22Rv1 (cell line): ENCODE results near the gene PHKB.
"Not testable (repeated sequence)": the region's sequence is repeated elsewhere in the genome, so short reads cannot be mapped to it uniquely, and the experiment has no call there.

ENCODE experiments used
- H3K27ac ChIP-seq: fragments of 450-650 bp; 2 replicates; pipeline ENCODE4 v1.5.1; 2017
- ZFX ChIP-seq: fragments of 450-650 bp; IDR thresholded peaks from 2 replicates; pipeline ENCODE4 v1.6.1; 2017; ENCODE audit warnings: antibody characterized with exemption, borderline replicate concordance
- TF ChIP-seq, protein P1 (sequence below): fragments of 450-650 bp; IDR thresholded peaks from 2 replicates; pipeline ENCODE4 v1.5.1; 2017; ENCODE audit warnings: mild to moderate bottlenecking

Gene PHKB

DNA sequence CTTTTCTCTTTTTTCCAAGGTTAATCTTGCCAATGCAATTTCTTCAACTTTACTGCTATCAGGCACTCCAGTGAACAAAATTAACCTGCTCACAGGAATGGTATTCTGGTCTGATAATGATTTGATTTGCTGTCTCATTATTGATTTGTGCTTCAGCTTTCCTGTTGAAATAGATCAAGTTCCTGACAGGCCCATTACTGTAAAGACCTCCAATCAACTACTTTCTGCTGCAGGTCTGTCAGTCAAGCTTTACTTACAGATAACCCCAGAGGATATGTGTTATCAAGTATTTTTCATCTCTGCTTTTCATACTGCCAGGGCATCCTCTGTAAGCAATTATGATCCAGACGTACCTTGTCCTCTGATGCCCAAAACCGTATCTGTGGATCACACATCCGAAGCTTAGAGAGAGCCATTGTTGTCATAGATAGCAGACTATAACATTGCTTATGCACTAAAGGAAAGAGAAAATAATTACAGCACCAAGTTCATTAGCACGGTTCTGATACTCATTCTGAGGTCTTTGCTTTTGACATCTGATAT, 215.6 kb downstream of the PHKB start:
- no peak overlapping the region for H3K27ac ChIP-seq
- TF ChIP-seq ZFX: no peak
- TF ChIP-seq, protein P1, sequence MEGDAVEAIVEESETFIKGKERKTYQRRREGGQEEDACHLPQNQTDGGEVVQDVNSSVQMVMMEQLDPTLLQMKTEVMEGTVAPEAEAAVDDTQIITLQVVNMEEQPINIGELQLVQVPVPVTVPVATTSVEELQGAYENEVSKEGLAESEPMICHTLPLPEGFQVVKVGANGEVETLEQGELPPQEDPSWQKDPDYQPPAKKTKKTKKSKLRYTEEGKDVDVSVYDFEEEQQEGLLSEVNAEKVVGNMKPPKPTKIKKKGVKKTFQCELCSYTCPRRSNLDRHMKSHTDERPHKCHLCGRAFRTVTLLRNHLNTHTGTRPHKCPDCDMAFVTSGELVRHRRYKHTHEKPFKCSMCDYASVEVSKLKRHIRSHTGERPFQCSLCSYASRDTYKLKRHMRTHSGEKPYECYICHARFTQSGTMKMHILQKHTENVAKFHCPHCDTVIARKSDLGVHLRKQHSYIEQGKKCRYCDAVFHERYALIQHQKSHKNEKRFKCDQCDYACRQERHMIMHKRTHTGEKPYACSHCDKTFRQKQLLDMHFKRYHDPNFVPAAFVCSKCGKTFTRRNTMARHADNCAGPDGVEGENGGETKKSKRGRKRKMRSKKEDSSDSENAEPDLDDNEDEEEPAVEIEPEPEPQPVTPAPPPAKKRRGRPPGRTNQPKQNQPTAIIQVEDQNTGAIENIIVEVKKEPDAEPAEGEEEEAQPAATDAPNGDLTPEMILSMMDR: no peak

DNA sequence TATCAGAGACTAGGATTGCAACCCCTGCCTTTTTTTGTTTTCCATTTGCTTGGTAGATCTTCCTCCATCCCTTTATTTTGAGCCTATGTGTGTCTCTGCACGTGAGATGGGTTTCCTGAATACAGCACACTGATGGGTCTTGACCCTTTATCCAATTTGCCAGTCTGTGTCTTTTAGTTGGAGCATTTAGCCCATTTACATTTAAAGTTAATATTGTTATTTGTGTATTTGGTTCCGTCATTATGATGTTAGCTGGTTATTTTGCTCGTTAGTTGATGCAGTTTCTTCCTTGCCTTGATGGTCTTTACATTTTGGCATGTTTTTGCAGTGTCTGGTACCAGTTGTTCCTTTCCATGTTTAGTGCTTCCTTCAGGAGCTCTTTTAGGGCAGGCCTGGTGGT, 220.4 kb downstream of the PHKB start:
- H3K27ac ChIP-seq: not testable (repeated sequence)

DNA sequence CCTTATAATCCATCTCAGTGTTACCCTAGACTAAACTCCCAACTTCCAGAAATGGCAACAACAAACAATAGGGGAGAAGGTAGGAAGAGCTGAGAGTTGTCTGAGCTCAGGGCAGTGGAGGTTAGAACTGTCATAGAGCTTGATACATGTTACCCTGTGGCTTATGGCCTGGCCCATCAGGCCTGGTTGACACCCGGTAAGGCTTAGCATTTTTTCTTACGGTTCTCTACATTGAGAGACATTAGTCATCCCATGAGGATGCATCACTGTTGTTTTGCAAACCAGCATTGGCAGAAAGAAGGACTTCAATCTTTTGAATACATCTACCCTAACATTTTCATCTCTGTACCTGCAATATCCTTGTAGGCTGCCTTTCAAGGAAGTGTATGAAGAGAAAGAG, 226.6 kb downstream of the PHKB start:
- TF ChIP-seq, protein P1: no peak
- no peak for TF ChIP-seq ZFX

DNA sequence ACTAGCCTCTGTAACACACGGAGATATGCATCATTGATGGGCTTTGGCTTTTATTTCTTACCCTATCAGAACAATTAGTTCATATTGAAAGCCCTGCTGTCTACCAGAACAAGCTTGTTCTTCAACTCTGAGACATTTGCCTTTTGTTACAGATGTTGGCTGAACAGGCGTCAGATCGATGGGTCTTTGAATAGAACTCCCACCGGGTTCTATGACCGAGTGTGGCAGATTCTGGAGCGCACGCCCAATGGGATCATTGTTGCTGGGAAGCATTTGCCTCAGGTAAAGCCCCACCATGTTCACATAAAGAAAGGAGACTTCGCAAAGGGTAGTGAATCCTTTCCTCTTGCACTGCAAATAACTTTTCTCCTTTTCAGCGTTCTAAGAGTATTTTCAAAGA, 232.1 kb downstream of the PHKB start:
- no peak overlapping the region for H3K27ac ChIP-seq
- TF ChIP-seq ZFX: no peak
- TF ChIP-seq, protein P1: no peak

More for the DNA sequence above, 226.6 kb downstream of the PHKB start:
- H3K27ac ChIP-seq: no peak overlapping the region

GRCh38 chr16:47694543-47694942, 233.4 kb downstream of the PHKB start:
- H3K27ac ChIP-seq: no peak overlapping the region
- no peak for TF ChIP-seq ZFX
- TF ChIP-seq, protein P1: no peak

DNA sequence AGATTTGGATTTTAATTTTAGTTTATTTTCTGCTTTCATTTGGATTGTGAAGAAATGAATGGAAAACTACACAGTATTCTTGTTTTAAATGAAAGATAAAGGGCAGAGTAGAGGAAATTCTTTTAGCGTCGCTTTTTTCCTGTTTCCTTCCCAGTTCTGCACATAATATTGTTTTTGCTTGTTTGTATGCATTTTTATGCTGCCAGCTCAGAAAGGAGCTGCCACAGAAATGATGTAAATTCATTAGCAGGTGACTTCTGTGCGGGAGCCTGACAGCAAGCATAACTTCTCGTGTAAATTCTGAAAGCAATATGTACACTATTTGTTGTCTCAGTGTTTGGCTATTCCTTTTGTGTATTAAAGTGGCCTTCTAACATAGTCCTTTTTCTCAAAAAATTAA, 234.6 kb downstream of the PHKB start:
- TF ChIP-seq ZFX: no peak
- TF ChIP-seq, protein P1: no peak
- no peak overlapping the region for H3K27ac ChIP-seq

DNA sequence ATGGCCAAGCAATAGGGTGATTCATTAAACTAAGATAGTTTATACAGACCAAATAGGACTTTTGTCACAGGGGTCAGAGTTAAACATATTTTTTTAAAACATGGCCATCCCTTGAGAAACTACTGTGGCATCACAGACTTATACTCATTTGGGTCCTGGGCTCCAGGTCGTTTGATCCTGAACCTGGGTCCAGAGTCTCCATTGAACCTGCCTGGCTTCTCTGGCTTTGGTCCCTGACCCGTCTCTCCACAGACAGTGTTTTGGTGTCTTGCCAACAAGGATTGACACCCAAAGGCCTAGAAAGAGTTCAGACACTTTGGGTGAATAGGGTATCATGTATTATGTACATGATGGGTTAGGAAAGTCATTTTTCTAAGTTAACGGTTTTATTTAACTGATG, 236.7 kb downstream of the PHKB start:
- H3K27ac ChIP-seq: no peak overlapping the region

More for the DNA sequence above, 236.7 kb downstream of the PHKB start:
- no peak for TF ChIP-seq ZFX
- TF ChIP-seq, protein P1: no peak
